ENCODE data around the gene PCDHGC3. TPM values are rescaled to one million over a fixed set of nuclear protein-coding genes. Genes with fewer than 3 reads are reported as not detected.

Gene PCDHGC3
- total RNA-seq, 1 donor from 2014 or later = 60.3 TPM

DNA sequence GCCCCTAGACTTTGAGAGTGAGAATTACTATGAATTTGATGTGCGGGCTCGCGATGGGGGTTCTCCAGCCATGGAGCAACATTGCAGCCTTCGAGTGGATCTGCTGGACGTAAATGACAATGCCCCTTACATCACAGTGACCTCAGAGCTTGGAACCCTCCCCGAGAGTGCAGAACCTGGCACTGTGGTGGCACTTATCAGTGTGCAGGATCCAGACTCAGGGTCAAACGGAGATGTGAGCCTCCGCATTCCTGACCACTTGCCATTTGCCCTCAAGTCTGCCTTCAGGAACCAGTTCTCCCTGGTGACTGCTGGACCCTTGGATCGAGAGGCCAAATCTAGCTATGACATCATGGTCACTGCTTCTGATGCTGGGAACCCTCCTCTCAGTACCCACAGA, 10.3 kb downstream of the PCDHGC3 start:
- Mint-ChIP-seq H3K27ac (no peak overlapping the region), H3K27me3 (peaks cover 23% of the 10 kb centered on the region), H3K4me3 (peak overlapping the region; percentile 25), H3K9me3 (peaks cover 5% of the 10 kb centered on the region), H3K36me3 (peaks cover 62% of the 10 kb centered on the region), H3K4me1 (ENCODE audit: unreplicated experiment) (peaks cover 20% of the 10 kb centered on the region)
- no peak for DNase-seq (ENCODE audit: extremely low spot score, unreplicated experiment)
- TF ChIP-seq, protein P1, sequence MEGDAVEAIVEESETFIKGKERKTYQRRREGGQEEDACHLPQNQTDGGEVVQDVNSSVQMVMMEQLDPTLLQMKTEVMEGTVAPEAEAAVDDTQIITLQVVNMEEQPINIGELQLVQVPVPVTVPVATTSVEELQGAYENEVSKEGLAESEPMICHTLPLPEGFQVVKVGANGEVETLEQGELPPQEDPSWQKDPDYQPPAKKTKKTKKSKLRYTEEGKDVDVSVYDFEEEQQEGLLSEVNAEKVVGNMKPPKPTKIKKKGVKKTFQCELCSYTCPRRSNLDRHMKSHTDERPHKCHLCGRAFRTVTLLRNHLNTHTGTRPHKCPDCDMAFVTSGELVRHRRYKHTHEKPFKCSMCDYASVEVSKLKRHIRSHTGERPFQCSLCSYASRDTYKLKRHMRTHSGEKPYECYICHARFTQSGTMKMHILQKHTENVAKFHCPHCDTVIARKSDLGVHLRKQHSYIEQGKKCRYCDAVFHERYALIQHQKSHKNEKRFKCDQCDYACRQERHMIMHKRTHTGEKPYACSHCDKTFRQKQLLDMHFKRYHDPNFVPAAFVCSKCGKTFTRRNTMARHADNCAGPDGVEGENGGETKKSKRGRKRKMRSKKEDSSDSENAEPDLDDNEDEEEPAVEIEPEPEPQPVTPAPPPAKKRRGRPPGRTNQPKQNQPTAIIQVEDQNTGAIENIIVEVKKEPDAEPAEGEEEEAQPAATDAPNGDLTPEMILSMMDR (conservative IDR thresholded peaks at IDR 0.05) = no peak

DNA sequence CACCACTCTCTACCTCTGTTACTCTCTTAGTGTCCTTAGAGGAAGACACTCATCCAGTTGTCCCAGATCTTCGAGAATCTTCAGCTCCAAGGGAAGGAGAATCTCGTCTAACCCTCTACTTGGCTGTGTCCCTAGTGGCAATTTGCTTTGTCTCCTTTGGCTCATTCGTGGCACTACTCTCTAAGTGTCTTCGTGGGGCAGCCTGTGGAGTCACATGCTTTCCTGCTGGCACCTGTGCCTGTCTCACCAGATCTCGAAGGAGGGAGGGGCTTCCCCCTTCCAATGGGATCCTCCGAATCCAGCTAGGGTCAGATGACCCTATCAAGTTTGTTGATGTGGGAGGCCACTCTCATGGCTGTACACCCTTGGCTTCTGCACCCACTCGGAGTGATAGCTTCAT, 11.4 kb downstream of the PCDHGC3 start:
- TF ChIP-seq, protein P1 (conservative IDR thresholded peaks at IDR 0.05) = no peak
- no peak for DNase-seq (ENCODE audit: extremely low spot score, unreplicated experiment)
- H3K4me1 Mint-ChIP-seq (ENCODE audit: unreplicated experiment) = peaks cover 20% of the 10 kb centered on the region
- H3K36me3 Mint-ChIP-seq = peaks cover 62% of the 10 kb centered on the region
- H3K27me3 Mint-ChIP-seq = peaks cover 28% of the 10 kb centered on the region
- H3K9me3 Mint-ChIP-seq = peaks cover 5% of the 10 kb centered on the region
- peak overlapping the region; percentile 39 for H3K4me3 Mint-ChIP-seq
- no peak overlapping the region for H3K27ac Mint-ChIP-seq

DNA sequence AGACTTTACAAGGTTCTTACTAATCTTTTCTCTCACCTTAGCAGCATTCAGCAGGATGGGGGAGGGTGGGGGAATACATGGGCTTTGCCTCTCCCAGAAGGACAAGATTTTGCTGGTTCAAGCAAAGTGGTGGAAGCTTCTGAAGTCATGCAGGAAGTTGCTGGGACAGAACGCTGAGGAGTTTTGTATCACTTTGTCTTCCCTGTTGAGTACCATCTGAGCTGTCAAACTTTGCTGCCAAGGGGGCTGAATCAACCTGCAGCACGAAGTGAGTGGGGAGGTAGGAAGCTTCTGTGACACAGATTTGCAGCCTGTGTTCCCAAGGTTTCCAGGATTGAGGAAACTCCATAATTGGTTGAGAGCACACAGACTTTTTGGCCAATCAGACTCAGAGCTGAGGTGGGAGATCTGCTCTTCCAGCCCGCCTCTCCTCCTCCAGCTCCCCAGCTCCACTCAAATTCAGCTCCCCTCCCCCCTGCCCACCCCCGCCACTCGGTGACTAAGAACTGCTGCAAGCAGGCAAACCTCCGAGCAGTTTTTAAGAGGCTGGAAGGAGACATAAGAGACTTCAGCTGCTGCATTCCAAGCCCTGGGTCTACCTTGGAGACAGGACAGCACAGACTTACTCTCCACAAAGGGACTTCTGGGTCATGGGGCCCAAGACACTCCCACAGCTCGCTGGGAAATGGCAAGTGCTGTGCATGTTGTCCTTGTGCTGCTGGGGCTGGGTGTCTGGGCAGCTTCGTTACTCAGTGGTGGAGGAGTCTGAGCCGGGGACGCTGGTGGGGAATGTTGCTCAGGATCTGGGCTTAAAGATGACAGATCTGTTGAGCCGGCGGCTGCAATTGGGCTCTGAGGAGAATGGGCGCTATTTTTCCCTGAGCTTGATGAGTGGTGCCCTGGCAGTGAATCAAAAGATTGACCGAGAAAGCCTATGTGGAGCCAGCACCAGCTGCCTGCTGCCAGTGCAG, 13.1 kb downstream of the PCDHGC3 start, which contains the start of gene PCDHGC5:
Gene PCDHGC5 (plus strand): TSS at position 491 of the 971 bp plus-strand sequence. CDS start 160 bp downstream, at position 651.
- Mint-ChIP-seq H3K9me3 (peaks cover 5% of the 10 kb centered on the region), H3K4me3 (no peak within 1 kb of the TSS), H3K27ac (no peak within 1 kb of the TSS), H3K36me3 (peaks cover 53% of the 10 kb centered on the region), H3K4me1 (ENCODE audit: unreplicated experiment) (peaks cover 6% of the 10 kb centered on the region), H3K27me3 (peaks cover 32% of the 10 kb centered on the region)
- TF ChIP-seq, protein P1 (conservative IDR thresholded peaks at IDR 0.05) = no peak
- DNase-seq (ENCODE audit: extremely low spot score, unreplicated experiment) = no peak

DNA sequence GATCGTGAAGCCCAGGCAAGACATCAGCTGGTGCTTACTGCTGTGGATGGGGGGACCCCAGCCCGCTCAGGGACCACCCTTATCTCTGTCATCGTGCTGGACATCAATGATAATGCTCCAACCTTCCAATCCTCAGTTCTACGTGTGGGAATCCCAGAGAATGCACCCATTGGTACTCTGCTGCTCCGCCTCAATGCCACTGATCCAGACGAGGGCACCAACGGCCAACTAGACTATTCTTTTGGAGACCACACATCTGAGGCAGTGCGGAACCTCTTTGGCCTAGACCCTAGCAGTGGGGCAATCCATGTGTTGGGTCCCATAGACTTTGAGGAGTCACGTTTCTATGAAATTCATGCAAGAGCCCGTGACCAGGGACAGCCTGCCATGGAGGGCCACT, 14.1 kb downstream of the PCDHGC3 start:
- peaks cover 24% of the 10 kb centered on the region for H3K27me3 Mint-ChIP-seq
- no peak for DNase-seq (ENCODE audit: extremely low spot score, unreplicated experiment)
- no peak overlapping the region for H3K4me3 Mint-ChIP-seq
- H3K4me1 Mint-ChIP-seq (ENCODE audit: unreplicated experiment) = peaks cover 5% of the 10 kb centered on the region
- peaks cover 5% of the 10 kb centered on the region for H3K9me3 Mint-ChIP-seq
- TF ChIP-seq, protein P1 (conservative IDR thresholded peaks at IDR 0.05) = no peak
- H3K36me3 Mint-ChIP-seq = peaks cover 45% of the 10 kb centered on the region
- H3K27ac Mint-ChIP-seq = no peak overlapping the region

DNA sequence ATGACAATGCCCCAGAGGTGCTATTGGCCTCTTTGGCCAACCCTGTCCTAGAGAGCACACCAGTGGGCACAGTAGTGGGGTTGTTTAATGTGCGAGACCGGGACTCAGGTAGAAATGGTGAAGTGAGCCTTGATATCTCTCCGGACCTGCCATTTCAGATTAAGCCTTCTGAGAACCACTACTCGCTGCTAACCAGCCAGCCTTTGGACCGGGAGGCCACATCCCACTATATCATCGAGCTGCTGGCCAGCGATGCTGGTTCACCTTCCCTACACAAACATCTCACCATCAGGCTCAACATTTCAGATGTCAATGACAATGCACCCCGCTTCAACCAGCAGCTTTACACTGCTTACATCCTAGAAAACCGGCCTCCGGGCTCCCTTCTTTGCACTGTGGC, 14.5 kb downstream of the PCDHGC3 start:
- H3K27me3 Mint-ChIP-seq = peaks cover 21% of the 10 kb centered on the region
- H3K4me1 Mint-ChIP-seq (ENCODE audit: unreplicated experiment) = peaks cover 7% of the 10 kb centered on the region
- TF ChIP-seq, protein P1 (conservative IDR thresholded peaks at IDR 0.05) = no peak
- H3K4me3 Mint-ChIP-seq = no peak overlapping the region
- H3K27ac Mint-ChIP-seq = no peak overlapping the region
- DNase-seq (ENCODE audit: extremely low spot score, unreplicated experiment) = no peak
- H3K9me3 Mint-ChIP-seq = peaks cover 5% of the 10 kb centered on the region
- H3K36me3 Mint-ChIP-seq = peaks cover 42% of the 10 kb centered on the region
